A549 treated with AZD2906 at 1 μM for 4 hours (cell line): ENCODE results near the gene SNW1. TPM values are rescaled to one million over a fixed set of nuclear protein-coding genes. Genes with fewer than 3 reads are reported as not detected.

Experiments
- total RNA-seq: library from RNA; stranded (reverse); fragments of 200-300 nt; extraction: Qiagen RNA extraction; gene quantifications from 5 replicates; pipeline ENCODE4 v1.2.3, GENCODE V29; 2022

The SNW1 gene
- total RNA-seq = 62.5 to 89.9 TPM (median 71.2 TPM) in 5 replicates

DNA sequence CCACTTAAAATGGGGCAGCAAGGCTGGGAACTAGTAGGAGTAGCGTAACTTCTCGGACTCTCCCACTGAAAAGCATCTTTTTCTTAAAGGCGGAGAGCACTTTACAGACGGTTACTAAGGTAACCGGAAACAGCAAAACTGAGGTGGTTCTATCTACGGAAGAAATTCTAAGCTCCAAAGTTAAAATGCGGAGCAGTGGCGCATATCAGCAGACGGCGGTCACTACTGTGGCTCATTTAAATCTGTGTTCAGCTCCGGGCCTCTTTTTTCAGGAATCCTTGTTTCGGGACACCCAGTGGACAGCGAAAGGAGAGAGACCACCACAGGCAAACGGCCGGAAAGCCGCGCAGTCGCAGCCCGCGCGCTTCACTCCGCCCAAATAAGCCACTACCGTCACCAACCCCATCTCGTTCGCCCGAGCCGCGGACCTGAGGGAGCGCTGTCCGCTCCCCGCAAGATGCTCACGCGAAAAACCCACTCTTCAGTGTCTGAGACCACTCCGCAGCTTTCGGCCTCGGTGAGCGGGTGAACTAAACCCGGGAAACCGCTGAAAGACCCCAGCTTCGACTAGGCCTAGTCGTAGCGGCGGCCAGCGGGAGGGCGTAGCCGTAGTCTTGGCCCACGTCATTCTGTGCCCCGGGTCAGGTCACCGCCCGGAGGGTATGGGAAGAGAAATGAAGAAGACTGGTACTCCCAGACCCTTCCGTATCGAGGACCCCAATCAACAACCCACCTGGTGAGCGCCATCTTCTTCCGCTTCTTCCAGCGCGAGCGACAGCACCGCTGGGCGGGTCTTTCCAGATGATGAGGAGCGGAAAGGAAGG, at the start of gene SNW1:
TSS of gene SNW1 (minus strand) at position 776 of the 824 bp plus-strand sequence. CDS start at position 747, 29 bp downstream.

GRCh38 chr14:77799863-77800730, 39.1 kb upstream of the SNW1 start, which contains the start of gene ADCK1:
ADCK1 (plus strand) TSS chr14:77800109; CDS start chr14:77818979, 18,870 bp downstream.

DNA sequence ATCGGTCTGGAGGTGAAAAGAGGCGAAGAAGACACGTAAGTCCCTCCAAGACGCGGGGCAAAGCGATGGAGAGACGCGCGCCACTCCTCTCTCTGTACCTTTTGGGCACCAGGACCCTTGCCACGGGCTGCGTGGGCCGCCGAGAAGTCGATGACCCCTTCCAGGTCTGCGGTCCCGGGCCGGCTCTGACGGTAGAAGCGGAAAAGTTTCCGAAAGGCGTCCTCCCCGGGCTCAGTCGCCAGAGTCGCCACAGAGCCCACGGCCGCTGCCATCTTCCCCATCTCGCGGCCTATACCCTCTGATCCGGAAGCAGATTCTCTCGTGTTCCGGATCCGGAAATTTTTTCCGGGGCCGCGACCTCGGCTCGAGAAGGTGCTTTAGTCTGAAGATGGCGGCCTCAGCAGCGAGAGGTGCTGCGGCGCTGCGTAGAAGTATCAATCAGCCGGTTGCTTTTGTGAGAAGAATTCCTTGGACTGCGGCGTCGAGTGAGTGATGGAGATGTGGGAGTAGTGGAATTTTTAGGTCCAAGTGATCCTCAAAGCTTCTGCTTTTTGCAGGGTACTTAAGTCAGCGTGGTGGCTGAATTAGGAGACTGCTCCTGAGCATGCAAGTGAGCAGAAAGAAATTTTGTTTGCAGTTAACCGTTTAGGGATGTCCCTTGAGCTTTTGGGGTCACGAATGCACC, 53.1 kb downstream of the SNW1 start, which contains the start of the genes ALKBH1 and SLIRP:
TSS of gene ALKBH1 (minus strand) at position 300 of the 685 bp plus-strand sequence. CDS start at position 281, 19 bp downstream.
TSS of gene SLIRP (plus strand) at position 380 of the 685 bp plus-strand sequence. CDS start at position 389, 9 bp downstream.

Other genes starting within 250 kb of the SNW1 start
- 27.7 to 39.8 TPM (median 34.9 TPM) in 5 replicates for gene SPTLC2, start 144.5 kb downstream of the SNW1 start, total RNA-seq
- 14.2 to 16.3 TPM (median 15.9 TPM) in 5 replicates for gene ALKBH1, start 53.1 kb downstream of the SNW1 start, total RNA-seq
- 389 to 426 TPM (median 403 TPM) in 5 replicates for gene SLIRP, start 53.1 kb downstream of the SNW1 start, total RNA-seq
- gene ADCK1, start 39.0 kb upstream of the SNW1 start, total RNA-seq = 5.0 to 6.5 TPM (median 5.9 TPM) in 5 replicates